ENCODE results near the gene NR3C2.
"Not testable (repeated sequence)": the region's sequence is repeated elsewhere in the genome, so short reads cannot be mapped to it uniquely, and the experiment has no call there.

NR3C2 gene

DNA sequence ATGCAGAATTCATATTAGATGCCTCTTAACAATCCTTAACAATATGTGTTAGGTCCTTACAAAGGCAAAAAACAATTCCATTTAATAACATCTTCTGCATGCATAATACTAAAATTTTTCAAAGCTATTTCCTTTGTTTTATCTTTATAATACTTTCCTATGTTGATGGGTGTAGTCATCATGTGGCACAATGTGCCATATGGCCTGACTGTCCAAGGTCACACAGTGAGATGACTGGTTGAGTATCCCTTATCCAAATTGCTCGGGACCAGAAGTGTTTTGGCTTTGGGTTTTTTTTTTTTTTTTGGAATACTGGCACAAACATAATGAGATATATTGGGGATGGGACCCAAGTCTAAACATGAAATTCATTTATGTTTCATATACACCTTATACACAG lies 77.7 kb downstream of the NR3C2 start:
- no peak for DNase-seq

DNA sequence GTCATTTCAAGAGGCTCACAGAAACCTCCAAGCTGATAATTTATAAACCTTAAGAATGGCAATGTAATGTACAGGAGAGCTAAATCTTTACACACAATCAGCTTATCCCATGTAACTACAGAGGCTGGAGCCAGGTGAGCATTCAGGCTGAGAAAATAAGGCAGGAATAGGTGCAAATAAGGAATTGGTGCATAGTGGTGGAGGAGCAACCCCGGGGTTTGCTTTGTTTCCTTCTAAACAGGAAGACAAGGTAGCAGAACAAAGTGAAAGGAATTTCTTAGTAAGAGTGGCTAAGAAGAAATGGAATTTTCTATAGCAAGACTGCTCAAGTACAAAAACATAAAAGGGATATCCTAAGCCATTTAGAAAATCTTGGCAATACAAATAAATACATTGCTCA lies 82.4 kb downstream of the NR3C2 start:
- no peak for DNase-seq

DNA sequence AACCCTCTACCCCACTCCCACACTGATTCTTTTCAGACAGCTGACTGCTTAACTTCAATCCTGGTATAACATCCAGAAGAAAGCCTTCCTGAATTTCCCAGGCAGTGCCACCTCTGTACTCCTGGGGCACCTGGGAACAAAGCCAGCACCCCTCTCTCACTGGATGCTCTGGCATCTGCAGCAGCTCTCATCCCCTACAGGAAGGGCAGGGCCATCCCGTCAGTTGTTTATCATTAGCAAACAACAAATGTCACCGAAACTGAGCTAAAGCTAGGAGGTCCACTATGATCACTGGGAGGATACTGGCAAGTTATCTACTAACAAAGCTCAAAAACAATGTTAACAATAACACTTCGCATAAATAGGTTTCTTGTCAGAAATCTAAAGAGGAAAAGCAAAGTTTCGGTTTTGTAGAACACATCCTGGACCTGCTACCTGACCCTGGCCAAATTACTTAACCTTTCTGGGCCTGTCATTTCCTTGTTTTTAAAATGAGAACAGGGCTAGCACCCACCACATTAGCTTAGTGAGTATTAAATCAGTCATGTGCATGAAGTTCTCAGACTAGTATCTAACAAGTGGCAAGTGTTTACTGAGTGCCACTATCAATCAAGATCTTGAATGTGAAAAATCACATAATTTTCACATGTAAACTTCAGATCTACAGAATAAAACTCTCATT lies 86.6 kb downstream of the NR3C2 start:
- no peak for DNase-seq

DNA sequence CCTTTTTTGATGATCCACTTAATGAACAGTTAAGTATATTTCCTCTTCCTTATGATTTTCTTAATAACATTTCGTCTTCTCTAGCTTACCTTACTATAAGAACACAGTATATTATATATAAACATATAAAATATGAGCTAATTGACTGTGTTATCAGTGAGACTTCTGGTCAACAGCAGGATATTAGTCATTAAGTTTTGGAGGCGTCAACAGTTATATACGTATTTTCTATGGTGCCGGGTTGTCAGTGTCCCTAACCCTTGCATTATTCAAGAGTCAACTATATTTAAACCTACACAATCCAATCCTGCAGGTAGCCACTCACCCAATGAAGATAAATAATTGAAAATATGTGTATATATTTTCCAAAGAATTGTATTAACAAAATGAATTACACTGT lies 88.0 kb downstream of the NR3C2 start:
- DNase-seq, result no peak

DNA sequence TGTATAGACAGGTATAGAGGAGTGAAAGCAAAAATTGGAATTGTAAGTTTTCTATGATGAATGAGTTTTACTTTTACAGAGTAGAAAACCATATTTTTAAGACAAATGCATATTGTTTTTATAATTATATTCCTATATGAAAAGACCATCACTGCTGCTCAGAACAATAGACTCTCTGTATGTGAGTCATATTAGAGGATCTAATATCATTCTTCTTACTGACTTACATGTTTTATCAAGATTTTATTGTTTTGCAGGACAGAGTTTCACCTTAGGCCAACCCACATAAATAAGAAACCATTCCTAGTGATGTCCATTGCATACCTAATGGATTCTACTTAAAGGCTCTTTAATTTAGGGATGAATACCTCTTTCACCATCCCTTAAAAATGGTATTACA lies 88.6 kb downstream of the NR3C2 start:
- no peak for DNase-seq

DNA sequence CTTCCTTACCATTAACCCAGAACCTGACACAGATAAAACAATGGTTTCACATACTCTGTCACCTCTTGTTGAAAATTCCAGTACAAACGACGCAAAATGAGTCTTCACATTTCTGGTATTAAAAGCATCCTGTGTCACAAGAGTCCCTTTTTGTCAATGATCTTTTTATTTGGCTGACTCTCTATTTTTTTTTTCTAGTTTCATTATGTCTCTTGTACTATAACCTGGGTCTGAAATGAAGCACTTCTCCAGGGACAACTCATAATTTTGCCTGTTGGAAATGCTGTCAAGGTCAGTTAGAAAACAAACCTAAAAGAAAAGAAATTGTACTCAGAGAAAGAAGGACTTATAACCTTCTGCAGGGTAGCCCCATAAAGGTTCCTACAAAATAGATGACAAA lies 93.1 kb downstream of the NR3C2 start:
- DNase-seq, result no peak

DNA sequence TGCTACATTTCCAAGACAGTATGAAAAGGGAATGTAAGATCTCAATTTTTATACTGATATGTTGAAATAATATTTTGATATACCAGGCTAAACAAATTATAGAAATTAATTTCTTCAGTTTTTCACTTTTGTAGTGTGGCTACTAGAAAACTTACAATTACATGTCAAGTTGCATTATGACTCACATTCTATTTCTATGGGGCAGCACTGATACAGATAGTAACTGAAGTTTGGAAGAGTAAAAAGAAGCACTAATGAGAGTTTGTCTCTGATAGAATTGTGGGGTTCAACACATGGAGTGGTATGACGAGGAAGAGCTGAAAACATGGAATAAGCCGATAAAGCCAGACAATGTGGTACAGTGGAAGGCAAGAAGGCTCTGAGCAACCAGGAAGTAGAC lies 95.6 kb downstream of the NR3C2 start:
- DNase-seq, result no peak

DNA sequence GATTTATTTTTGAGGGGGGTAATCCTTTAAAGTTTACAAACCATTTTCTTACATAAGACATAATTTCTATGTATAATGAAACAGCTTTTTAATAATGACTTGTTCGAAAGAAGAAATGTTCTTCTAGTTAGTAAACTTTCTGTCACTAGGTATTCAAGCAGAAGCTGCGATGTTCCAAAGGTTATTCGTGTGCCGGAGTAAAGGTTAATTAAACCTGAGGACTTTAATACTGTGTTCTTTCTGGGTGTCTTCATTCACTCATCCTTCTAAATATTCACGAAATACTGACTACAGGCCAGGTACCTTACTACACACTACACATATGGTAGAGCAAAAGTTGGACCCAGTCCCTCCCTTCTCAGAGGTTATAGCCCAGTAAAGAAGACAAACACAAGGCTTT lies 96.7 kb downstream of the NR3C2 start:
- DNase-seq, result no peak

DNA sequence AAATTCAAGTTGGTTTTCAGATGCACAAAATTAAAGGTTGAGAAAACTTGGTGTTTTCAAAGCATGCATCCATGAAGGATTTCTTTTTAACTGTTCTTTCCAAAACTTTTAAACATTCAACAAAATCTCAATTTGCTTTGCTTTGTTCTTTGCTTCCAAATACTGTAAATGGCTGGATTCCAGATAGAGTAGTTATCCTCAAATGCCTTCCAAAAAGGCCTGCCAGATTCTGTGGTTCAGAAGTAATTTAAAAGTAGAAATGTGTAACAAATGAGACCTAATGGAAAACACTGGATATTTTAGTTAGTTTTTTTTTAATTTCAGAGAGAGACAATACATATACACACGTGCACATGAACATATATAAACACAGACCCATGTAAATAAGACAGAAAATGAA lies 97.3 kb downstream of the NR3C2 start:
- DNase-seq, result no peak

DNA sequence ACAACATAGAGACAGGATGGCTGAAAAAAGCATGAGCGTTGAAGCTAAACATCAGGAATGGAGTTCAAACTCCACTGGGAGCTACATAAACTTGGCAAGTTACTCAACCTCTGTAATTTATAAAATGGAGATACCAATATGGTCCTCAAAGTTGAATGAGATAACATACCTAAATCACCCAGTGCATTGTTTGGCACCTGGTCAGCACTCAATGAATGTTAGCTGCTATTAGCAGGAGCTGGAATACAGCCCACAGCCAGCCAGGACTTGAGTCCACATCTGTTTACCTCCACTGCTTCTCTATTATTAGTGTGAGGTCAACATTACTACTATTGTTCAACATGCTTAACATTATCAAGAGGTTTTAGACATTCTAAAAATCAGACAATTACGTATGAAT lies 97.9 kb downstream of the NR3C2 start:
- no peak for DNase-seq

DNA sequence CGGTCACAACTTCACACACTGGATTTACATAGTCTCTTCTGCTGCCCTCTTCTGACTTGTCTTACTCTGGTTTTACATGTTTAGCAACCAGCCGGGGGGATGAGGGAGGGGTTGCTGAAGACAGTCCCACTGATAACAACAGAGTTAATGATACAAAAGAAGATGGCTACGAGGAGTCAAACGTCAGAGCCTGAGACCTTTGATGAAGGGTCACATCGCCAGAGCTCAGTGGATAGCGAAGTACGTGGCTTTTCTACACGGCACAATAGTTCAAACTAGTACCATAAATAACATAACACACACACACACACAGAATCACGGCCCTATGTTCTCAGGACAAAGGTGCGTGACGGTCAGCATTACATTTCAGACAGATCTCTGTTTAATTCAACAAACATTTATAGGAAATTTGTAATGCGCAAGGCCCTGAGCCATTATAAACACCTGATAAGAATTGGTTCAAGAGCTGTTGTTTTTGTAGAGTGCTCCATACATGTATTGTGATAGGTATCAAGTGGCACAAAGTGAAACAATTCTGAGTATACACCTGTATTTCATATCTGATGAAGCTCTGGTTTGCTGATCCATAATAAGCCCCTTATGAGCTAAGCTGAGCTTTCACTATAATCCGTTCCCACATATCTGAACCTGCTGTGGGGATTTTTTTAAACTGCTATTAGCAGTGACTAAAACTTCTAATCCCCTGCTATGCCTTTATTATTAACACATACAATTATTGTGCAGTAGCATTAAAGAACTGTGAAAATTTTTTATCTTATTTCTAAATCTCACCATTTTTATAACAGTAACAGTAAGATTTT lies 100.0 kb downstream of the NR3C2 start:
- DNase-seq, result no peak

DNA sequence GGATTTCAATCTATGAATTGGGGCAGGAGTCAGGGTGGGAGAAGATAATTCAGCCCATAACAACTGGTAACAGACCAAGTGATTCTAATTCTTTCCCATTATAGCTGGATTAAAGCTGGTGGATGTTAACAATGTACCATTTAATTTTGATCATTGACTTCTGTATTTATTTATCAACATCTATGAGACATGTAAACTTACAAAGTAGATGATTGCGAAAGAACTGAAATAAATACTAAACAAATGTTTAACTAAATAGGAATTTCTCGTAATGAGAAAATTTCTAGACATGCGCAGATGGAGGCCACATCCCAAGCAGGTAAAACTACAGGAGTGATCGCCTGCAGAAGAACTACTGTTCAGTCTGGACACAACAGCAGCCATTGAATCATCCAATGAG lies 107.1 kb downstream of the NR3C2 start:
- no peak for DNase-seq

DNA sequence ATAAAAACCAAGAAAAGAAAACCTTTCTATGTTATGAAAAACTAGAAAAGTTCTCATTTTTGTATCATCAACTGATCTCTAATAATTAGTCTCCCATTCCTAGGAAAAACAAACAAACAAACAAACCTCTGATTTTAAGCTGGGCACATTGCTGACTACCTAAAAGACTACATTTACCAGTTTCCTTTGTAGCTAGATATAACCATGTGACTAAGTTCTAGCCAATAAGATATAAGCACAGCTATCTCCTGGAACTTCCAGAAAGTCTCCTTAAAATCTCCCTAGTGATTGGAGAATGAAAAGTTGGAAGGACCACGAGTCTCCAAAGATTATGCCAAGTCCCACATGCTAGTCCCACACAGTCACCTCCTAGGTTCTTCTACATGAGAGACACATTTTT lies 108.9 kb downstream of the NR3C2 start:
- no peak for DNase-seq

DNA sequence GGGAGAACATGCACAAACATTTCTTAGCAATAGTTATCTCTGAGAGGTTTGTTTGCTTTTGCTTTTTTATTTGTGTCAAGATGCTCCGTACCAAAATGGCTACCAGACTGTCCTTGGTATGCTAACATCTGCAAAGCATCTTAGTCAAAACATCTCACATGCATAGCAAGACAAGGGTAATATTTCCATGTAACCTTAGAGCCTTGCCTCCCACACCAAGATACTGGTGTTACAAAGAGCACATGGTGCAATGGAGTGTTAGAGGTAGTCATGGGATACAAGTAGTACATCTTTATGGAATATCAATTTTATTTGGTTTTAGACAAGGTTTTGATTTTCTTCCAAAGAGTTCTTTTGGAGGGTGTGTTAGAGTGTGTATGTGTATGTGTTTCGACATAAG lies 109.7 kb downstream of the NR3C2 start:
- DNase-seq, result no peak

DNA sequence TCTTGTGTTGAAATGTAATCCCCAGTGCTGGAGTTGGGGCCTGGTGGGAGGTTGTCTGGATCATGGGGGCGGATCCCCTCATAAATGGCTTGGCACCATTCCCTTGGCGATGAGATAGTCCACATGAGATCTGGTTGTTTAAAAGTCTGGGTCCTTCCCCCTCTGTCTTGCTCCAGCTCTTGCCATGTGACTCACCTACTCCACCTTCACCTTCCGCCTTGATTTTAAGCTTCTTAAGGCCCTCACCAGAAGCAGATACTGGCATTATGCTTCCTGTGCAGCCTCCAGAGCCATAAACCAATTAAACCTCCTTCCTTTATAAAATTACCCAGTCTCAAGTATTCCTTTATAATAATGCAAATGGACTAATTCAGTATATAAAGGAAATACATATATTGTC lies 111.5 kb downstream of the NR3C2 start:
- DNase-seq, result no peak

DNA sequence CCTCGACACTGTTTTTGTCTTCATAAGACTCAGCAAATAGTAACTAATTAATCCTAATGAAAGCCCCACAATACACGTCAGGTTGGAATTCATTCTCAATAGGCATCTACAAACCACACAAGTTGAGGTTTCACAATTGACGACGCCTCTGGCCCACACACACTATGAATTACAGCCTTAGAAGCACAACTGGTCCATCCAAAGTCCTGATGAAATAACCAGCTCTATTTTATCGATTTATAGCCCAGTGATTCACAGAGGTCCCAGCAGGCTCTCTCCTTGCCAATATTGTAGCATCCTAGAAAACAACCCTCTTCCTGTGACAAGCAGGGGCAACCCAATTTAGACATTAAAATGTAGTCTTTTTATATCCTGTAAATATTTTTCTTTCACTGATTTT lies 112.1 kb downstream of the NR3C2 start:
- DNase-seq, result no peak

DNA sequence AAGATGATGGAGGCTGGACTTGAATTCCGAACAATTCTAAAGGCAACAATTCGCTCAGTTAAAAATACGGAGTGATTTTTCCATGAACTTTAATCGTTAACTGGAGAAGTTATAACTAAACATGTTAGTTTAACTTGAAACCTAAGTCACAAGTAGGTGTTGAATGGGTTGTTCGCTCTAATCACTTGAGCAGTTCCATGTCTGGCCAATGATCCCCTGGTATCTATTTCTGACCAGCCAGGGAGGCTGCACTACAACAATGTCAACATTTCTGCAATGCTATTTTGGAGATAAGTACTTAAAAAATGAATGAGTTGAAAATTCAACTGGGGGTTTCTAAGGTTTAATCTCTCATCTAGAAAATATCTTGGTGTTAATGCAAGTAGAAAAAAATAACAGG lies 112.5 kb downstream of the NR3C2 start:
- DNase-seq, result no peak

DNA sequence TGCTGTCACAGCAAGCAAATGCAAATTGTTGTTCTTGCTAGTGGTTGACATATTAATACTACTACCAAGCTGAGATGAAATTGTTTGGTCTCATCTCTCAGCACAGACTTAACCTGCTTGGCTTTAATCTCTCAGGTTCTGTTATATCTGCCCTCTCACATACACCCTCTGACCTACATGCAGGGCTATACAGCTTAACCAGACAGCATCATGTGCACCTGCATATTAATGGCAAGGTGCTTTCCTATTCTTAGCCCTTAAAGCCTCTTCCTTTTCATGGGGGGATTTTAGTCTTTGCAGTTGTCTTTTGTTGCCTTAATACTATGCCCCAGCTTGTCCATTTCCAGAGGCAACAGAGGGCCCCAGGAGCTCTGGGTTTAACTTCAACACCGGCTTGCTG lies 114.5 kb downstream of the NR3C2 start:
- DNase-seq, result no peak

DNA sequence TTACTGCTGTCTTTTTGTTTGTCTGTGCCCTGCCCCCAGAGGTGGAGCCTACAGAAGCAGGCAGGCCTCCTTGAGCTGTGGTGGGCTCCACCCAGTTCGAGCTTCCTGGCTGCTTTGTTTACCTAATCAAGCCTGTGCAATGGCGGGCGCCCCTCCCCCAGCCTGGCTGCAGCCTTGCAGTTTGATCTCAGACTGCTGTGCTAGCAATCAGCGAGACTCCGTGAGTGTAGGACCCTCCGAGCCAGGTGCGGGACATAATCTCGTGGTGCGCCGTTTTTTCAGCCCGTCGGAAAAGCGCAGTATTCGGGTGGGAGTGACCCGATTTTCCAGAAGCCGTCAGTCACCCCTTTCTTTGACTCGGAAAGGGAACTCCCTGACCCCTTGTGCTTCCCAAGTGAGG lies 118.9 kb downstream of the NR3C2 start:
- DNase-seq, result not testable (repeated sequence)

DNA sequence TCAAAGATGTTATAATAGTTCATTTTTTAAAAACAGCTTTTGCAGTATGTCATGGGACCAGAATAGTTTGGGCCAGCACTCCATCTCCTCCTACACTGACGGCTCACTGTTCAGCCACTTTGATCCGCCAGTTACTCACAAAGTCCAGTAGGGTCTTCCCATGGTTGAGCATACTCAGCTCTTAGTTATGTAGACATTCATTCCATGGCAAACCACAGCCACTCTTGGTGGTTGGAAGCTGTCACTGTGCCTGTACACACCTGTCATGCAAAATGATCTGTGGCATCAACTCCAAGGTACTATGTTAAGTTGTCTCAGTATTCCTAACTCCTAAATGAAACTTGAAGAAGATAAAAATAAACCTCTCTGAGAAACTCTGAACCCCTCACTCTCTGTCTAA lies 127.2 kb downstream of the NR3C2 start:
- no peak for DNase-seq

DNA sequence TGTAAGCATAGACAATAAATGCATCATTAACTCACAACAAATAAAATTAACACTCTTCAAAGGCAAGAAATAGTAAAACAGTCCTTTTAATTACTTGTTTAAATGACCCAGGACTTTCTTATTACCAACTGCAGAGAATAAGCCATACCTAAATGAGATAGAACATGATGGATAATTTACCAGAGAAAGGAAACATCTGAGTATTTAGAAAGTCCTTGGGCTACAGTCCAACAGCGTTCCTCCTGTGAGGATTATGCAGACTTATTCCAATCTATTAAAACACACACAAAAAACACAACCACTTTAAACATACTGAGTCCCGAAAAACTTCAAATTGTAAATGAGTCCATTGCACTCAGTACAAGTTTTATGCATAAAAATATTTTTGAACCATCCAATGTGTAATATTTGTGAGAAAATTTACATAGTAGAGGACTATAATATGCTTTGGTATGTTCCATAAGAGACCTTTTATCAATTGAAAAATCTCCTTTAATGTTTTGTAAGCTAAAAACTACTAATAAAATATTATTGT lies 129.2 kb downstream of the NR3C2 start:
- DNase-seq, result no peak

DNA sequence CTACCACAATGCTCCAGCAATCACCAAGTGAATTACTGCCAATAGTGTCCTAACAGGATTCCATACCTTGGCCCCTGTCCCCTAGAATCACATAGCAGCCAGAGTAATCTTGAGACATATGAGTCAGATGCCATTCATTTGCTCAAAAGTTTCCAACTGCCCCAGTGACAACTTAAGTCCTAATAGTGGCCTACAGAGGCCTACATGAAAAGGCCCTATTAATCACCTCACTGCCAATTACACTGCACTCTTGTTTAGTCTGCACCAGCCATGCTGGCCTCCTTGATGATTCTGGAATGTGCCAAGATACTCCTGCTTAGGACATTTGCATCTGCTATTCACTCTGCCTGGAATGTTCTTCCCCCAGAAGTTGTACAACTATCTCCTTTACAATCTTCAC lies 130.7 kb downstream of the NR3C2 start:
- DNase-seq, result no peak

DNA sequence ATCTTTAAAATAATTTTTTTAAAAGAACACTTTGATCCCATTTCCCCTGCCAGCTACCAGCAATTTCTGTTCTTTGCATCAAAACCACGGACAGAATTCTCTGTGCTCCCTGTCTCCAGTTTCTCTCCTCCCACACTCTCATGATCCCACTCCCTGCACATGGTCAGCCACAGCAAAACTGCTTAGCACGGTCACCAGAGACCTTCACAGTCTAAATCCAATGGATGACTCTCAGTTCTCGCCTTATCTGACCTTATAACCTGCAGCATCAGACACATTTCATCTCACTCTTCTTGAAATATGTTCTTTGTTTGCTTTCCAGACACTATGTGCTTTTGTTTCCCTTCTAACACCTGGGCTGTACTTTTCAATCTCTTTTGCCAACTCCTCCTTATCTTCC lies 131.5 kb downstream of the NR3C2 start:
- no peak for DNase-seq

DNA sequence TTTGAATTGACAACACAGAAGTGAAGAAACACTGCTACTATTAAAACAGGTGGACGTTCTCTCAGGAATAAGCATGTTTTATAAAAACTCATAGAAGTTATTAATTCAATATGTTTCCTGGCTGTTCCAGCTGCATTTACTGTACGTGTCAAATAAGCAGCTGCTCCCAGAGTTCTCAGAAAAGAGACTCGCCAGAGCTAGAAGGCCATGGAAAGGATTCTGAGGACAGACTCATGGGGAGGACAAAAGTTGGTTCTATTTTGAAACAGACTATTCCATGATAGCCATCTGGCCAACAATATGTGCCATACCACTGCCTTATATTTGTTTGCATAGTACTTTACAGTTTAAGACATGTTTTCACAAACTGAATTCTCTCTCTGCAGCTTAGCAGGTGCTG lies 136.5 kb downstream of the NR3C2 start:
- DNase-seq, result no peak

DNA sequence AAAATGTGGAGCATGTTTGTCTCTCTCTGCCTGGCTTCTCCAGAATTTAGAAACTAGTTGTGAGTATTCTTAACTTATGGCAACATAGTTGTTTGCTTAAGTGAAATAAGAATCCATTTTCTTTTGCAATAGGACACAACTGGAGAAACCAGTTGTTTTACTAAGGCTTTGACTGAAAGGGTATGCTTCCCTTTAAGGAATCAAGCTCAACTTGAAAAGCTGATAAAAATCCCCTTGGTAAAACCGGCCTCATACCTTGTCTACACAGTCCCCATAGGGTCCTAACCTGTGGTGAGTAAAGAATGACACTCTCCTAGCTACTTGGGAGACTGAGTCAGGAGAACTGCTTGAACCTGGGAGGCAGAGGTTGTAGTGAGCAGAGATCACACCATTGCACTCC lies 139.8 kb downstream of the NR3C2 start:
- DNase-seq, result no peak

Measured in activated naive CD4-positive, alpha-beta T cell (primary cell).